Measurements from ENCODE around the gene DDX47. TPM values are rescaled to one million over a fixed set of nuclear protein-coding genes. Genes with fewer than 3 reads are reported as not detected.
A peak's percentile ranks its signal among the peaks of the same experiment; 100 is the strongest.
"Not testable (repeated sequence)": the region's sequence is repeated elsewhere in the genome, so short reads cannot be mapped to it uniquely, and the experiment has no call there.

DDX47 gene
- total RNA-seq, 4 donors from 2014 or later, result 49.2 to 66.7 (median 60.2) TPM

DNA sequence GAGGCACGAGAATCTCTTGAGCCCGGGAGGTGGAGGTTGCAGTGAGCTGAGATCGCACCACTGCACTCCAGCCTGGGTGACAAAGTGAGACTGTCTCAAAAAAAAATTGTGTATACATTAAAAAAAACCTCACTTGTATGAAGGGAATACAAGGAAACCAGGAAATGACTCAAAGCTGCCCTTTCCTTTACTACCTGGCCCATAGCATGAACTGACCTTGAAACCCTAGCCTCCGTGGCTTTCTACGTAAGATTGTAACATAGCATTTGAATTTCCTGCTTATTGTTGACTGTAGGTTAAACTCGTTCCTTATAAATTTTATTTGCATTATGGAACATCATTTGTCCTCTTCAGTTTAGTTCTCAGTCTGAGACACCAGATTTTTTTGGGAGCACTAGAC lies 9.1 kb upstream of the DDX47 start:
- Histone ChIP-seq H3K36me3 (no peaks in the 10 kb centered on the region), H3K27ac (no peak overlapping the region), H3K9me3 (no peaks in the 10 kb centered on the region), H3K4me1 (peaks cover 0 to 37% (median 0%) of the 10 kb centered on the region in 3 donors), H3K4me3 (no peak overlapping the region), H3K27me3 (no peaks in the 10 kb centered on the region)
- no peak for ATAC-seq
- TF ChIP-seq POLR2AphosphoS5 (IDR thresholded peaks at IDR 0.05) (no peak), CTCF (IDR thresholded peaks at IDR 0.05) (no peak), POLR2A (IDR thresholded peaks at IDR 0.05) (no peak), EP300 (IDR thresholded peaks at IDR 0.05) (no peak)
- 70 to 85% methylated on average over 2 to 6 of the region's 6 CpGs for WGBS, 2 donors (ENCODE audit: low coverage in 1 of 2)

- Histone ChIP-seq H3K36me3 (no peaks in the 10 kb centered on the region), H3K9me3 (no peaks in the 10 kb centered on the region), H3K27me3 (no peaks in the 10 kb centered on the region), H3K4me1 (peaks cover 0 to 37% (median 0%) of the 10 kb centered on the region in 3 donors), H3K4me3 (no peak overlapping the region), H3K27ac (no peak overlapping the region)
- no peak for TF ChIP-seq CTCF (IDR thresholded peaks at IDR 0.05)
- WGBS, 2 donors (ENCODE audit: low coverage in 1 of 2), result 61 to 62% methylated on average over 4 to 6 of the region's 6 CpGs
- ATAC-seq, result no peak
Measured at GRCh38 chr12:12804432-12804886, 8.7 kb upstream of the DDX47 start.

DNA sequence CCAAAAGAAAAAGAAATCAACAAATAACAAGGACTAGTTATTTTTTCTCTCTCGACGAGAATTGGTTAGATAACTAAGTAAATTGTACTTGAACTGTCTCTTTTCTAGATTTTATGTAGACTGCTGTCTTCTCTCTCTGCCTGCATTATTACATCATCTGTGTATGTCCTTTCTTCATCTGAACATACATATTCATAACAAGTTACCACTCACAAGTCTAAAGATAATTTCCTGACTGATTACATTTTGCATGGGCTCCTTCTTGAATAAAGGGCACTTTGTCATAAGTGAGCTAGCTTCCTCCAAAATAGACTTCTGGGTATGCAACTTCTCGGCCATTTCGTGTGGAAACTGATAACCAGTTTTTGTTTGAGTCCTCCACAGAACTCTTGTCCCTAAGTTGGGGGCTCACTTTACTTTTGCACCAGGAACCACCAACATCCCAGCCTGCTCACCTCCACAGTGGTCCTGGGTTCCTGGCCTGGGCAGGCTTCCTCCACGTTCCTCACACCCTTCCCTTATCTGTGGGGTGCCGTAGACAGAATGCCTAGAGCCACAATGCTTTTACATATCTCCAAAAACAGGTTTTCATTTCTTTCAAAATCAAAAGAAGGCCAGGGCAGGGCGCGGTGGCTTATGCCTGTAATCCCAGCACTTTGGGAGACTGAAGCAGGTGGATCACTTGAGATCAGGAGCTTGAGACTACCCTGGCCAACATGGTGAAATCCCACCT lies 6.2 kb upstream of the DDX47 start:
- H3K27me3 ChIP-seq, result no peaks in the 10 kb centered on the region
- H3K36me3 ChIP-seq, result no peaks in the 10 kb centered on the region
- peaks cover 0 to 37% (median 0%) of the 10 kb centered on the region in 3 donors for H3K4me1 ChIP-seq
- H3K9me3 ChIP-seq, result no peaks in the 10 kb centered on the region
- TF ChIP-seq EP300 (IDR thresholded peaks at IDR 0.05), result no peak
- no peak for TF ChIP-seq CTCF (IDR thresholded peaks at IDR 0.05)
- no peak for TF ChIP-seq POLR2A (IDR thresholded peaks at IDR 0.05)
- TF ChIP-seq POLR2AphosphoS5 (IDR thresholded peaks at IDR 0.05), result no peak
- H3K4me3 ChIP-seq, result no peak overlapping the region
- ATAC-seq, result no peak
- WGBS, 2 donors (ENCODE audit: low coverage in 1 of 2), result 85 to 86% methylated on average over 4 to 6 of the region's 8 CpGs
- H3K27ac ChIP-seq, result peak overlapping the region; percentile 34 to 79 (median 60)

- ATAC-seq, H3K9me3 ChIP-seq, H3K36me3 ChIP-seq, H3K4me3 ChIP-seq, H3K27me3 ChIP-seq: not testable (repeated sequence)
- WGBS, 2 donors (ENCODE audit: low coverage in 1 of 2), result 67 to 72% methylated on average over 1 to 3 of the region's 3 CpGs
- peaks cover 0 to 37% (median 0%) of the 10 kb centered on the region in 3 donors for H3K4me1 ChIP-seq
- peak overlapping the region; percentile 34 to 79 (median 67) for H3K27ac ChIP-seq
Measured at GRCh38 chr12:12807517-12807903, 5.6 kb upstream of the DDX47 start.

DNA sequence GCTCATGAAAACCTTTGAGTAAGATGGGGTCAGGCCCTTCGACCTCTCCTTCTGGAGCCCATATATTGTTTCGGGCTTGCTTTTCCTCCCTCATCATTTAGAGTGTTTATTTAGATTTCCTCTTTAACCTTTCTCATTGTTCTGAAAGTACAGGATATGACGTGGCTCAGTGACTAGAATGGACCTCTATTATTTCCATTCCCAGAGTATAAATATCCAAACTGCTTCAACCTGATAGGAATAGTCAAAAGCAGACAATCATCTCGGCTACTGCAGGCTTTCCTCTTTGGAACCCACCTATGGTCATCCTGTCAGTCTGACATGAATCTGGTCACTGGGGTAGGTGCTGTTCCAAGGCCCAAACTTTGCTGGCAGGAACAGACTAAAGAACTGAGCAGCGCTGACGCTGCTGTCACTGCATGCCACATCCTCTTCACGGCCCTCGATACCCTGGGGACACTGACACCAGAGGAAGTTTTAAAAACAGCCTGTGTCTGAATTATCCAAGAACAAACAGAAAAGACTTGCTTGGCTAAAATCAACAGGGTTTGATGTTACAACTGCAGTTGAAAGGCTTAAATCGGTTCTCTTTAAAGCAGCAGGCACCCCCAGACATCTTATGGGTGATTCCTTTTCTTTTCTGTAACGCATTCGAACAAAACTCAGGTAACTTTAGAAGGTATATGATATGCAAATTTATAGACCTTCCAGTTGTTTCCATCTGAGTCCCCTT lies 5.0 kb upstream of the DDX47 start:
- WGBS, 2 donors (ENCODE audit: low coverage in 1 of 2), result 52 to 66% methylated on average over 7 to 11 of the region's 11 CpGs
- H3K27ac ChIP-seq, result peak overlapping the region; percentile 61 to 79 (median 67)
- H3K9me3 ChIP-seq, result no peaks in the 10 kb centered on the region
- peak; percentile 49 for ATAC-seq
- H3K4me3 ChIP-seq, result no peak overlapping the region
- no peak for TF ChIP-seq EP300 (IDR thresholded peaks at IDR 0.05)
- peak; percentile 5 for TF ChIP-seq POLR2AphosphoS5 (IDR thresholded peaks at IDR 0.05)
- no peaks in the 10 kb centered on the region for H3K27me3 ChIP-seq
- no peaks in the 10 kb centered on the region for H3K36me3 ChIP-seq
- H3K4me1 ChIP-seq, result peaks cover 0 to 38% (median 0%) of the 10 kb centered on the region in 3 donors

All from gastroesophageal sphincter (tissue), 4 donors.